ENCODE data around the gene GH1.
"Not testable (repeated sequence)": the region's sequence is repeated elsewhere in the genome, so short reads cannot be mapped to it uniquely, and the experiment has no call there.

- TF ChIP-seq, protein P1, sequence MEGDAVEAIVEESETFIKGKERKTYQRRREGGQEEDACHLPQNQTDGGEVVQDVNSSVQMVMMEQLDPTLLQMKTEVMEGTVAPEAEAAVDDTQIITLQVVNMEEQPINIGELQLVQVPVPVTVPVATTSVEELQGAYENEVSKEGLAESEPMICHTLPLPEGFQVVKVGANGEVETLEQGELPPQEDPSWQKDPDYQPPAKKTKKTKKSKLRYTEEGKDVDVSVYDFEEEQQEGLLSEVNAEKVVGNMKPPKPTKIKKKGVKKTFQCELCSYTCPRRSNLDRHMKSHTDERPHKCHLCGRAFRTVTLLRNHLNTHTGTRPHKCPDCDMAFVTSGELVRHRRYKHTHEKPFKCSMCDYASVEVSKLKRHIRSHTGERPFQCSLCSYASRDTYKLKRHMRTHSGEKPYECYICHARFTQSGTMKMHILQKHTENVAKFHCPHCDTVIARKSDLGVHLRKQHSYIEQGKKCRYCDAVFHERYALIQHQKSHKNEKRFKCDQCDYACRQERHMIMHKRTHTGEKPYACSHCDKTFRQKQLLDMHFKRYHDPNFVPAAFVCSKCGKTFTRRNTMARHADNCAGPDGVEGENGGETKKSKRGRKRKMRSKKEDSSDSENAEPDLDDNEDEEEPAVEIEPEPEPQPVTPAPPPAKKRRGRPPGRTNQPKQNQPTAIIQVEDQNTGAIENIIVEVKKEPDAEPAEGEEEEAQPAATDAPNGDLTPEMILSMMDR (IDR thresholded peaks at IDR 0.05): not testable (repeated sequence)
- not testable (repeated sequence) for TF ChIP-seq POLR2AphosphoS5, POLR2A (IDR thresholded peaks at IDR 0.05)
Measured at GRCh38 chr17:63922402-63922801, 3.8 kb upstream of the GH1 start.
